Measurements from ENCODE around the gene COX15.

Gene COX15

DNA sequence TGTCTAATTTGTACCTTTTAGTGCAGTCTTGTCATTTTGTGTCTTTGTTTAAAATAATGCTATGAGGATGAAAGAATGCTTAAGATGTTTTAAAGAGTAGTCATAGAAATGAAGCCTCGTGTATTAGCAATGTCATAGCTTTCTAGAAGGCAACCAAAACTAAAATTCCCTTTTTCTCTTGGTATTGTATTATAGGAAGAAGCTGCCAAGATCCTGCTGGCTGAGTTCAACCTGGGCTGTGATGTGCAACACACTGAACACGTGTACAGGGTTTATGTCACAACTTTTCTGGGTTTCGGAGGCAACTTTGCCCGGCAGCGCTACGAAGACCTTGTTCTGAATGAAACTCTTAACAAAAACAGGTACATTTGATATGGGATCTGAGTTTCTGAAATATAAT, 36.2 kb downstream of the COX15 start:
- H3K4me3 ChIP-seq (ENCODE audit: low read length) = no peak overlapping the region
- H3K4me1 ChIP-seq (ENCODE audit: control insufficient read depth, low read depth, low read length) = no peaks in the 10 kb centered on the region
- H3K27me3 ChIP-seq (ENCODE audit: control insufficient read depth, insufficient read depth, low read length) = no peaks in the 10 kb centered on the region
- no peaks in the 10 kb centered on the region for H3K9me3 ChIP-seq (ENCODE audit: control insufficient read depth, low read depth, low read length)
- H3K9ac ChIP-seq (ENCODE audit: low read length) = no peak overlapping the region
- H3K27ac ChIP-seq (ENCODE audit: low read length) = no peak overlapping the region
- peaks cover 25% of the 10 kb centered on the region for H3K36me3 ChIP-seq (ENCODE audit: control insufficient read depth, low read depth, low read length)

- H3K36me3 ChIP-seq (ENCODE audit: control insufficient read depth, low read depth, low read length) = peaks cover 25% of the 10 kb centered on the region
- no peaks in the 10 kb centered on the region for H3K27me3 ChIP-seq (ENCODE audit: control insufficient read depth, insufficient read depth, low read length)
- no peaks in the 10 kb centered on the region for H3K9me3 ChIP-seq (ENCODE audit: control insufficient read depth, low read depth, low read length)
- H3K4me1 ChIP-seq (ENCODE audit: control insufficient read depth, low read depth, low read length) = no peaks in the 10 kb centered on the region
- no peak overlapping the region for H3K9ac ChIP-seq (ENCODE audit: low read length)
- H3K27ac ChIP-seq (ENCODE audit: low read length) = no peak overlapping the region
- H3K4me3 ChIP-seq (ENCODE audit: low read length) = no peak overlapping the region
These were observed 37.9 kb downstream of the COX15 start for GRCh38 chr10:99693933-99694583.

DNA sequence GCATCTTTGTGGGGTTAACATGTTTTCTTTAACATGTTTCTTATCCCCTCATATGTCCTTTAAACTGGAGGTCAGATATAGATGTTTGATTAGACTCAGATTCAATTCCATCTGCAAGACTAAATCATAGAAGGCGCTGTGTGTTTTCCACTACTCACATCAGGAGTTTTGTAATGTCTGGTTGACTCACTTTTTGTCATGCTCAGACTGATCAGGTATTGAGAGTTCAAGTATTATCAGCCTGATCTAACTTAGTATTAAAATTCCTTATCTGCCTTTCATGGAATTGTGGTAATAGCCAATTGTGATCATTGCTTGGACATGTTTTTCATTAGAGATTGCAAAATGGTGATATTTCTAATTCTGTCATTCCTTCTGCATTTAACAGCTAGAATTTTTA, 42.5 kb downstream of the COX15 start:
- no peaks in the 10 kb centered on the region for H3K9me3 ChIP-seq (ENCODE audit: control insufficient read depth, low read depth, low read length)
- no peak overlapping the region for H3K4me3 ChIP-seq (ENCODE audit: low read length)
- no peak overlapping the region for H3K9ac ChIP-seq (ENCODE audit: low read length)
- peaks cover 11% of the 10 kb centered on the region for H3K36me3 ChIP-seq (ENCODE audit: control insufficient read depth, low read depth, low read length)
- H3K27me3 ChIP-seq (ENCODE audit: control insufficient read depth, insufficient read depth, low read length) = no peaks in the 10 kb centered on the region
- no peaks in the 10 kb centered on the region for H3K4me1 ChIP-seq (ENCODE audit: control insufficient read depth, low read depth, low read length)
- no peak overlapping the region for H3K27ac ChIP-seq (ENCODE audit: low read length)

DNA sequence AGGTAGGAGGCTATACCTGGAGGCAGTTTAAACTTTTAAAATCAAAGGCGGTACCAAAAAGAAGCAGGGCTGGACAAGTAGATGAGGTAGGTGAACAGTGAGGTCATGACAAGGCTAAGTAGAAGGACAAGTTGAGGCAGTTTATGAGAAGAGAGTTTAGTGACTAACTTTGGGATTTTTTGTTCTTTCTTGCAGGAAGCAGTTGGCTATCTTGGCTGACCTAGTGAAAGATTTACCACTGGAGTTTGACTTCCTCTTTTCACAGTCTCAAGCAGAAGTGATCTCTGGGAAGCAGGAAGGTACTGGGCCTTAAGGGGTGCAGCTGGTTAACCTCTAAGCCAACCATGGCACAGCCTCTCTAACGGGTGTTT, 46.3 kb downstream of the COX15 start:
- H3K4me1 ChIP-seq (ENCODE audit: control insufficient read depth, low read depth, low read length) = no peaks in the 10 kb centered on the region
- H3K27me3 ChIP-seq (ENCODE audit: control insufficient read depth, insufficient read depth, low read length) = no peaks in the 10 kb centered on the region
- no peak overlapping the region for H3K9ac ChIP-seq (ENCODE audit: low read length)
- H3K36me3 ChIP-seq (ENCODE audit: control insufficient read depth, low read depth, low read length) = peaks cover 7% of the 10 kb centered on the region
- H3K9me3 ChIP-seq (ENCODE audit: control insufficient read depth, low read depth, low read length) = no peaks in the 10 kb centered on the region
- no peak overlapping the region for H3K27ac ChIP-seq (ENCODE audit: low read length)
- no peak overlapping the region for H3K4me3 ChIP-seq (ENCODE audit: low read length)

DNA sequence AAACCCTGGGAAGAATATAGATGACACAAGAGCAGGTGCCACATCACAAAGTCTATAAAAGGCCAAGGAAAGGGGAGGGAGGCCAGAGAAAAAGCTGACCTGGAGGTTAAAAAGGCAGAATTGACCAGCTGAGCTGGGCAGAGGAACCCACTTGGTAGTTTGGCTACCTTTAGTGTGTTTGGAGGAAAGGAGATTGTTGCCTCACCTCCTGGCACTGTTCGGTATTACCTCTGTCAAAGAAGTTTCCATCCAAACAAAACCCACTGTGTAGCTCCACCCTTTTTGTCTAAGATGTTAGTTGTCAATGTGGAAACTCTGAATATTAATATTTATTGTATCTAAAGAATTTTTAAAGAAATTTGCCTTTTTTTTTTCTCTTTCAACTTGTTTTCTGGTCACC, 49.2 kb downstream of the COX15 start:
- H3K36me3 ChIP-seq (ENCODE audit: control insufficient read depth, low read depth, low read length) = peaks cover 22% of the 10 kb centered on the region
- no peaks in the 10 kb centered on the region for H3K9me3 ChIP-seq (ENCODE audit: control insufficient read depth, low read depth, low read length)
- no peaks in the 10 kb centered on the region for H3K27me3 ChIP-seq (ENCODE audit: control insufficient read depth, insufficient read depth, low read length)
- no peak overlapping the region for H3K4me3 ChIP-seq (ENCODE audit: low read length)
- no peak overlapping the region for H3K27ac ChIP-seq (ENCODE audit: low read length)
- H3K4me1 ChIP-seq (ENCODE audit: control insufficient read depth, low read depth, low read length) = no peaks in the 10 kb centered on the region
- H3K9ac ChIP-seq (ENCODE audit: low read length) = no peak overlapping the region

All from iPS-18a (cell line).